HG02678 (cell line): ENCODE data around the gene NFATC4.

ENCODE experiments used
- ATAC-seq: cut with Tn5 transposase; IDR thresholded peaks from one replicate; pipeline ENCODE4 v1.9.1; 2021; ENCODE audit warnings: mild to moderate bottlenecking, moderate library complexity; ENCODE audit not compliant: unreplicated experiment

Gene NFATC4

GRCh38 chr14:24427537-24428508, 59.8 kb downstream of the NFATC4 start:
- ATAC-seq = no peak

- no peak for ATAC-seq
Observed at GRCh38 chr14:24428628-24429394, 60.8 kb downstream of the NFATC4 start.
